HepG2 (cell line): Measurements from ENCODE around the gene RNF150. TPM values are rescaled to one million over a fixed set of nuclear protein-coding genes. Genes with fewer than 3 reads are reported as not detected.

Experiments
- ATAC-seq: fragments of 200-7000 bp; cut with Tn5 transposase; 3 replicates; pipeline ENCODE4 v1.9.1; 2020; ENCODE audit warnings: mild to moderate bottlenecking, moderate library complexity
- BruUV-seq: library from RNA; stranded (reverse); fragments of 400-500 nt; replicated peaks from 2 replicates; lab custom pipeline; 2021; lab: Mats Ljungman, UMichigan
- CTCF ChIA-PET: fragments of 300-600 bp; formaldehyde crosslinking; extraction: SDS; loops from one replicate; lab custom pipeline; 2021; ENCODE audit warnings: low total read pairs, inconsistent platforms, low intra/inter-chr PET ratio; lab: Yijun Ruan, JAX
- POLR2A ChIA-PET: fragments of 350-600 bp; sonication (Branson Sonifier 250); formaldehyde crosslinking; loops from one replicate; lab custom pipeline; 2020; ENCODE audit warnings: antibody characterized with exemption, inconsistent platforms; lab: Yijun Ruan, JAX
- DNase-seq: peaks from one replicate; pipeline ENCODE4 v3.0.0-alpha.2; 2015; ENCODE audit warnings: low spot score
- FAIRE-seq: peaks from 3 replicates; lab custom pipeline; 2011; peaks lifted over from hg19 to GRCh38; lab: Jason Lieb, UNC
- H2AFZ ChIP-seq: one replicate; pipeline ENCODE4 v1.6.1; 2011; ENCODE audit warnings: low read length, inconsistent platforms
- H3K27ac ChIP-seq: fragments of 300-600 bp; 3 replicates; pipeline ENCODE4 v1.8.0; 2011; ENCODE audit warnings: mixed run types, mild to moderate bottlenecking, mixed read lengths, low read length, inconsistent platforms; ENCODE audit not compliant: insufficient read depth; ENCODE audit errors: extremely low read length
- H3K27me3 ChIP-seq, 2 experiments: fragments of 200-600 bp in 1 of 2; 2 replicates in 1 of 2; 3 replicates in 1 of 2; pipeline versions ENCODE4 v1.6.0 to v1.8.0; 2011; ENCODE audit warnings: low read length in 2 of 2, mild to moderate bottlenecking in 2 of 2, moderate library complexity in 2 of 2, inconsistent platforms in 1 of 2; ENCODE audit not compliant: insufficient read depth in 2 of 2, control insufficient read depth in 1 of 2
- H3K36me3 ChIP-seq, 2 experiments: fragments of 200-600 bp in 1 of 2; replicated peaks in 1 of 2; 2 replicates in 1 of 2; 3 replicates in 1 of 2; pipeline versions ENCODE4 v1.5.1 to v1.8.0; 2011; ENCODE audit warnings: low read length in 2 of 2, inconsistent platforms in 1 of 2; ENCODE audit not compliant: insufficient read depth in 2 of 2, control insufficient read depth in 1 of 2
- H3K4me1 ChIP-seq: 2 replicates; pipeline ENCODE4 v1.5.1; 2012; ENCODE audit warnings: low read length, inconsistent platforms; ENCODE audit not compliant: insufficient read depth
- H3K4me2 ChIP-seq: 2 replicates; pipeline ENCODE4 v1.6.0; 2011; ENCODE audit warnings: low read depth, low read length, inconsistent platforms
- H3K4me3 ChIP-seq, 3 experiments: fragments of 200-600 bp in 1 of 3; sonication (generic), shearing (Covaris generic) in 1 of 3; replicated peaks in 1 of 3; 2 replicates each; pipeline ENCODE4 v1.5.1; 2011 to 2016; ENCODE audit warnings: low read length in 3 of 3, inconsistent platforms in 2 of 3, low read depth in 2 of 3, mild to moderate bottlenecking in 2 of 3, control low read depth in 1 of 3, mixed read lengths in 1 of 3; ENCODE audit not compliant: insufficient read depth in 1 of 3
- H3K79me2 ChIP-seq: one replicate; pipeline ENCODE4 v1.6.1; 2011; ENCODE audit warnings: low read length, inconsistent platforms; ENCODE audit not compliant: insufficient read depth
- H3K9ac ChIP-seq: 2 replicates; pipeline ENCODE4 v1.6.0; 2011; ENCODE audit warnings: mild to moderate bottlenecking, low read depth, low read length, inconsistent platforms; ENCODE audit not compliant: insufficient read depth
- H3K9me3 ChIP-seq: 2 replicates; pipeline ENCODE4 v1.5.1; 2012; ENCODE audit warnings: mild to moderate bottlenecking, low read length
- H4K20me1 ChIP-seq: 2 replicates; pipeline ENCODE4 v1.6.0; 2011; ENCODE audit warnings: inconsistent platforms, mild to moderate bottlenecking, low read length, moderate library complexity; ENCODE audit not compliant: insufficient read depth
- ADNP ChIP-seq: sonication (generic); formaldehyde crosslinking; IDR thresholded peaks from 2 replicates; pipeline ENCODE4 v1.4.0; 2020; ENCODE audit warnings: missing genetic modification reagents
- CBX5 ChIP-seq: sonication (generic); formaldehyde crosslinking; IDR thresholded peaks from 2 replicates; pipeline ENCODE4 v1.4.0; 2020; ENCODE audit warnings: missing genetic modification reagents, borderline replicate concordance
- MYC ChIP-seq: sonication (generic); formaldehyde crosslinking; IDR thresholded peaks from 2 replicates; pipeline ENCODE4 v1.9.0; 2021; ENCODE audit warnings: missing genetic modification reagents, borderline replicate concordance
- TCF7L2 ChIP-seq: IDR thresholded peaks from 2 replicates; pipeline ENCODE4 v1.6.1; 2011; ENCODE audit warnings: mild to moderate bottlenecking, low read depth, low read length, moderate library complexity
- whole genome bisulfite sequencing: methylation state at CpG from one replicate; pipeline ENCODE4 v1.1.6; 2017; ENCODE audit warnings: low lambda C conversion rate; 5-methylcytosine and 5-hydroxymethylcytosine counted together
- in situ Hi-C: cut with HindIII; loops from 2 replicates; pipeline ENCODE4 v1.10.0; 2017; ENCODE audit warnings: low pct_unique_long_range_greater_than_20kb; ENCODE audit not compliant: extremely low pct_ligation_motif_present
- intact Hi-C: fragments of 100-400 bp; cut with micrococcal nuclease; formaldehyde crosslinking; loops from one replicate; pipeline ENCODE4 v1.10.0; 2022; ENCODE audit not compliant: unreplicated experiment
- polyA plus RNA-seq, 8 experiments: library from polyadenylated mRNA; depleted of rRNA in 3 of 8; stranded (reverse) in 7 of 8; unstranded in 1 of 8; fragments of >200 nt; fragmentation: Illumina TruSeq in 4 of 8; extraction: Trizol in 4 of 8; gene quantifications; 2 replicates each; pipeline versions ENCODE4 v1.2.1 to v1.2.3, GENCODE V29; 2011 to 2016; ENCODE audit warnings: low read depth in 4 of 8, missing spikeins in 1 of 8, mixed read lengths in 1 of 8; ENCODE audit not compliant: insufficient read depth in 1 of 8
- total RNA-seq, 5 experiments: library from RNA; depleted of rRNA; stranded (reverse); fragments of >200 nt; fragmentation: Illumina TruSeq; extraction: Trizol; gene quantifications; 2 replicates each; pipeline ENCODE4 v1.2.3, GENCODE V29; 2016; ENCODE audit warnings: low read depth in 1 of 5
- TF ChIP-seq, protein P1 (sequence below): sonication (generic); formaldehyde crosslinking; IDR thresholded peaks from 2 replicates; pipeline ENCODE4 v1.8.1; 2023; ENCODE audit warnings: mild to moderate bottlenecking, missing genetic modification reagents, borderline replicate concordance
- TF ChIP-seq, protein P2 (sequence below): sonication (generic); formaldehyde crosslinking; IDR thresholded peaks from 2 replicates; pipeline ENCODE4 v1.5.0; 2020; ENCODE audit warnings: missing genetic modification reagents

Gene RNF150
- total and polyA plus RNA-seq, 2 of the 13 experiments (the other 11 are each of a cell fraction or from before 2014, with no cell fraction given): 0.02 to 0.03 TPM

DNA sequence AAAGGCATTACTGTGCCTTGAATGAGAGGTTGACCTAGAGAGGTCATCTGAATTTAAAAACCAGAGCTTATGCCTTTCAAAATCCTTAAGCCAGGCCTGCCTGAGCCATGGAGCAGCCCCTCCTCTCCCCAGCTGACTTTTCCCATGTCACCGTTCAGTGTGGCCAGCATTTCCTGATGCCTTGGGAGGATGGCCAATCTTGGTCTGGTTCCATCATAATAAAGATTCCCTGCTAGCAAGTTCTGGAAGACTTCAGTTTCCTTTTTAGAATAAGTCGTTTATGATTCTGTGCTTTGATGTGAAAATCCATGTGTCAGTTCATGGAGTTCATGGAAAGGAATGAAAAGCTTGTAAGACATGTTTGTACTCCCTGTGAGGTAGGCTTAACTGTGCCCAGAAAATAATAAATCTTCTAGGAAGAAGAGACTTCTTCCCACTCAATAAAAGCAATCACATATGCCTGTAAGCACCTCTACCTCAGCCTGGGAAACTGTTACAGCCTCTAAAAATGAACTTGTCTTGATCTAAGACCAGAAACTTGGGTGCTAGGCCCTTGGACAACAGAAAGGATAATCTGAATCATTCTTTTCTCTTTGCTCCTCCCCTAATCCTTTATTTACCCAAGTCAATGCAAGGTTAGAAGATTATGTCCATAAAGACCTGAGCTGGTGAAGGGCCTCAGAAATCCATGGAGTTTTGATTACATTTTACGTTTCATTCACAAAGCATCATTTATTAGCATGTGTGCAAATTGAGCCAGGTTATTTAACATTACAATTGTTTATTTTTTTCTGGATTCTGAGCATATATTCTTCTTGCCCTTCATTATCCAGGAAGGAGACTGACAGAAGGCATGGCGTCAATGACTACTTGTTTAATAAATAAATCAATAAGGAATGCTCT lies 293.1 kb downstream of the RNF150 start:
- FAIRE-seq: no peak
- ChIA-PET CTCF (no interaction called here), POLR2A (no interaction called here)
- Histone ChIP-seq H3K9me3 (no peaks in the 10 kb centered on the region), H2AFZ (no peak overlapping the region), H3K4me2 (no peak overlapping the region), H3K4me3 (no peak overlapping the region), H3K36me3 (no peaks in the 10 kb centered on the region), H3K27ac (no peak overlapping the region), H4K20me1 (no peaks in the 10 kb centered on the region), H3K27me3 (peaks cover 0 to 6% of the 10 kb centered on the region in 2 experiments; a peak in 2 of 5 replicates), H3K79me2 (no peaks in the 10 kb centered on the region), H3K4me1 (no peaks in the 10 kb centered on the region), H3K9ac (no peak overlapping the region)
- intact Hi-C loops (no loop called here), in situ Hi-C loops (loop anchor here (25.0 kb wide), 1 partner anchor 828 kb away; no protein-coding TSS in a partner anchor)
- BruUV-seq: no TSS peak
- no peak for ATAC-seq
- WGBS: 50% methylated on average over 4 of the region's 4 CpGs
- TF ChIP-seq TCF7L2 (no peak), MYC (CRISPR knock-in tag) (no peak)
- DNase-seq: no peak

DNA sequence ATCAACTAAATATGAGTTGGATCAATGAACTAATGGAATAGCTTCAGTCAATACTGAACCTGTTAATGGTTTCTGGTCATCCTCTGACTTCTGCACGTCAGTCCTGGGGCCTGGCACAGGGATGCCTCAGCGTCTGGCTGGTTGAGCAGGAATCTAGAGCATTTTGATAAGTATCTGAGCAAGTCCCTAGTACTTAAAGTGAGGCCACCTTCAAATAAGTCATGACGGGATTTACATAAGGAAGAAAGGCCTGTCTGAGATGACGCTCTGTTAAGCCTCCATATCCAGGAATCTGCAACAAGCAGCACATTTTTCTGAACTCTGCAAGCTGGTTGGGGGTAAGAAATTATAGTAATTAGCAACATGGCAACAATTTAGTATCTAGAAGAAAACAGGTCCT lies 293.9 kb downstream of the RNF150 start:
- H4K20me1 ChIP-seq: no peaks in the 10 kb centered on the region
- CTCF ChIA-PET: no interaction called here
- no peak for ATAC-seq
- in situ Hi-C loops (loop anchor here (25.0 kb wide), 1 partner anchor 827 kb away; no protein-coding TSS in a partner anchor), intact Hi-C loops (no loop called here)
- H3K9ac ChIP-seq: no peak overlapping the region
- H3K4me3 ChIP-seq: no peak overlapping the region
- no peaks in the 10 kb centered on the region for H3K9me3 ChIP-seq
- no TSS peak for BruUV-seq
- peaks cover 0 to 7% of the 10 kb centered on the region in 2 experiments; a peak in 2 of 5 replicates for H3K27me3 ChIP-seq
- no peak overlapping the region for H2AFZ ChIP-seq
- no peak for FAIRE-seq
- no peak overlapping the region for H3K4me2 ChIP-seq
- TF ChIP-seq, protein P1, sequence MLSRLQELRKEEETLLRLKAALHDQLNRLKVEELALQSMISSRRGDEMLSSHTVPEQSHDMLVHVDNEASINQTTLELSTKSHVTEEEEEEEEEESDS (CRISPR knock-in tag): no peak
- TF ChIP-seq CBX5: no peak
- no peak for TF ChIP-seq ADNP
- TF ChIP-seq, protein P2, sequence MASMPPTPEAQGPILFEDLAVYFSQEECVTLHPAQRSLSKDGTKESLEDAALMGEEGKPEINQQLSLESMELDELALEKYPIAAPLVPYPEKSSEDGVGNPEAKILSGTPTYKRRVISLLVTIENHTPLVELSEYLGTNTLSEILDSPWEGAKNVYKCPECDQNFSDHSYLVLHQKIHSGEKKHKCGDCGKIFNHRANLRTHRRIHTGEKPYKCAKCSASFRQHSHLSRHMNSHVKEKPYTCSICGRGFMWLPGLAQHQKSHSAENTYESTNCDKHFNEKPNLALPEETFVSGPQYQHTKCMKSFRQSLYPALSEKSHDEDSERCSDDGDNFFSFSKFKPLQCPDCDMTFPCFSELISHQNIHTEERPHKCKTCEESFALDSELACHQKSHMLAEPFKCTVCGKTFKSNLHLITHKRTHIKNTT (CRISPR knock-in tag): no peak
- H3K36me3 ChIP-seq: no peaks in the 10 kb centered on the region
- no peaks in the 10 kb centered on the region for H3K79me2 ChIP-seq
- no peaks in the 10 kb centered on the region for H3K4me1 ChIP-seq
- 46% methylated on average over 4 of the region's 4 CpGs for WGBS
- DNase-seq: no peak
- H3K27ac ChIP-seq: no peak overlapping the region
- POLR2A ChIA-PET: no interaction called here
